HEK293 (cell line): ENCODE measurements around the gene LRRC75A.
A peak's percentile ranks its signal among the peaks of the same experiment; 100 is the strongest.

Experiments
- CTCF ChIA-PET: fragments of 350-600 bp; formaldehyde crosslinking; extraction: SDS; loops from one replicate; lab custom pipeline; 2021; ENCODE audit warnings: antibody characterized with exemption; lab: Yijun Ruan, JAX
- POLR2A ChIA-PET: fragments of 300-600 bp; formaldehyde crosslinking; extraction: SDS; loops from one replicate; lab custom pipeline; 2020; ENCODE audit warnings: antibody characterized with exemption, inconsistent platforms; lab: Yijun Ruan, JAX
- H3K27ac ChIP-seq: fragments of 200-500 bp; sonication (Bioruptor generic); 2 replicates; pipeline ENCODE4 v1.5.1; 2014; ENCODE audit warnings: low read depth, low read length, control low read depth, inconsistent platforms; ENCODE audit errors: extremely low read depth
- H3K36me3 ChIP-seq, 2 experiments: fragments of 200-500 bp in 1 of 2; sonication (Bioruptor generic) in 1 of 2; 1 replicate in 1 of 2; 2 replicates in 1 of 2; pipeline ENCODE4 v1.5.1; 2014 to 2017; ENCODE audit warnings: inconsistent platforms in 2 of 2, low read length in 2 of 2; ENCODE audit not compliant: control insufficient read depth in 2 of 2, insufficient read depth in 1 of 2
- H3K4me1 ChIP-seq: fragments of 200-500 bp; sonication (Bioruptor generic); 2 replicates; pipeline ENCODE4 v1.5.1; 2014; ENCODE audit warnings: mild to moderate bottlenecking, low read length, inconsistent platforms; ENCODE audit not compliant: control insufficient read depth, insufficient read depth
- H3K4me3 ChIP-seq: 2 replicates; pipeline ENCODE4 v1.5.1; 2011; ENCODE audit warnings: low read depth, mild to moderate bottlenecking, control low read depth, low read length, moderate library complexity
- H3K9me3 ChIP-seq: fragments of 200-500 bp; sonication (Bioruptor generic); 2 replicates; pipeline ENCODE4 v1.5.1; 2014; ENCODE audit warnings: low read depth, low read length, inconsistent platforms; ENCODE audit not compliant: control insufficient read depth, insufficient read depth
- BCL11A ChIP-seq: fragments of 450-650 bp; formaldehyde crosslinking; IDR thresholded peaks from 2 replicates; pipeline ENCODE4 v1.5.1; 2016; ENCODE audit warnings: low read depth, missing biosample characterization, missing genetic modification characterization
- GLI4 ChIP-seq: fragments of 450-650 bp; formaldehyde crosslinking; IDR thresholded peaks from 2 replicates; pipeline ENCODE4 v1.5.1; 2016; ENCODE audit warnings: missing biosample characterization, missing genetic modification characterization
- SALL2 ChIP-seq: fragments of 450-650 bp; formaldehyde crosslinking; IDR thresholded peaks from 2 replicates; pipeline ENCODE4 v1.5.0; 2017; ENCODE audit warnings: missing biosample characterization, mild to moderate bottlenecking, missing genetic modification characterization, borderline replicate concordance
- ZBTB17 ChIP-seq: fragments of 450-650 bp; formaldehyde crosslinking; IDR thresholded peaks from 2 replicates; pipeline ENCODE4 v1.5.1; 2016; ENCODE audit warnings: missing biosample characterization, missing genetic modification characterization
- ZNF112 ChIP-seq: fragments of 450-650 bp; formaldehyde crosslinking; IDR thresholded peaks from 2 replicates; pipeline ENCODE4 v1.5.0; 2017; ENCODE audit warnings: missing biosample characterization, missing genetic modification characterization
- ZNF133 ChIP-seq: fragments of 450-650 bp; formaldehyde crosslinking; IDR thresholded peaks from 2 replicates; pipeline ENCODE4 v1.5.1; 2016; ENCODE audit warnings: missing biosample characterization, missing genetic modification characterization
- ZNF174 ChIP-seq: fragments of 450-650 bp; formaldehyde crosslinking; IDR thresholded peaks from 2 replicates; pipeline ENCODE4 v1.5.0; 2017; ENCODE audit warnings: missing biosample characterization, mild to moderate bottlenecking, missing genetic modification characterization
- ZNF2 ChIP-seq: fragments of 450-650 bp; formaldehyde crosslinking; IDR thresholded peaks from 2 replicates; pipeline ENCODE4 v1.5.1; 2016; ENCODE audit warnings: missing biosample characterization, missing genetic modification characterization
- ZNF223 ChIP-seq: fragments of 450-650 bp; formaldehyde crosslinking; IDR thresholded peaks from 2 replicates; pipeline ENCODE4 v1.5.1; 2016; ENCODE audit warnings: missing biosample characterization, missing genetic modification characterization
- ZNF394 ChIP-seq: fragments of 450-650 bp; formaldehyde crosslinking; IDR thresholded peaks from 2 replicates; pipeline ENCODE4 v1.5.1; 2016; ENCODE audit warnings: missing biosample characterization, missing genetic modification characterization, mild to moderate bottlenecking, moderate library complexity, borderline replicate concordance
- ZNF514 ChIP-seq: fragments of 450-650 bp; formaldehyde crosslinking; IDR thresholded peaks from 2 replicates; pipeline ENCODE4 v1.5.1; 2016; ENCODE audit warnings: missing biosample characterization, missing genetic modification characterization
- ZNF571 ChIP-seq: fragments of 450-650 bp; formaldehyde crosslinking; IDR thresholded peaks from 2 replicates; pipeline ENCODE4 v1.5.0; 2017; ENCODE audit warnings: missing biosample characterization, missing genetic modification characterization
- ZNF654 ChIP-seq: fragments of 450-650 bp; formaldehyde crosslinking; IDR thresholded peaks from 2 replicates; pipeline ENCODE4 v1.5.1; 2016; ENCODE audit warnings: low read depth, missing biosample characterization, missing genetic modification characterization
- ZNF768 ChIP-seq: fragments of 450-650 bp; formaldehyde crosslinking; IDR thresholded peaks from 2 replicates; pipeline ENCODE4 v1.5.1; 2018; ENCODE audit warnings: missing biosample characterization, mild to moderate bottlenecking, missing genetic modification characterization
- ZNF843 ChIP-seq: fragments of 450-650 bp; formaldehyde crosslinking; IDR thresholded peaks from 2 replicates; pipeline ENCODE4 v1.5.1; 2016; ENCODE audit warnings: missing biosample characterization, missing genetic modification characterization
- TF ChIP-seq, protein P1 (sequence below): fragments of 450-650 bp; formaldehyde crosslinking; conservative IDR thresholded peaks from 2 replicates; pipeline ENCODE4 v1.5.1; 2016; ENCODE audit warnings: low read depth, missing biosample characterization, missing genetic modification characterization
- TF ChIP-seq, protein P2 (sequence below): fragments of 450-650 bp; formaldehyde crosslinking; IDR thresholded peaks from 2 replicates; pipeline ENCODE4 v1.5.1; 2016; ENCODE audit warnings: missing biosample characterization, missing genetic modification characterization, low read depth
- TF ChIP-seq, protein P3 (sequence below): fragments of 450-650 bp; formaldehyde crosslinking; IDR thresholded peaks from 2 replicates; pipeline ENCODE4 v1.5.1; 2016; ENCODE audit warnings: missing biosample characterization, missing genetic modification characterization
- TF ChIP-seq, protein P4 (sequence below): fragments of 450-650 bp; formaldehyde crosslinking; IDR thresholded peaks from 2 replicates; pipeline ENCODE4 v1.5.1; 2016; ENCODE audit warnings: missing biosample characterization, missing genetic modification characterization
- TF ChIP-seq, protein P5 (sequence below): fragments of 450-650 bp; formaldehyde crosslinking; IDR thresholded peaks from 2 replicates; pipeline ENCODE4 v1.5.1; 2016; ENCODE audit warnings: missing biosample characterization, missing genetic modification characterization, borderline replicate concordance

Gene LRRC75A

DNA sequence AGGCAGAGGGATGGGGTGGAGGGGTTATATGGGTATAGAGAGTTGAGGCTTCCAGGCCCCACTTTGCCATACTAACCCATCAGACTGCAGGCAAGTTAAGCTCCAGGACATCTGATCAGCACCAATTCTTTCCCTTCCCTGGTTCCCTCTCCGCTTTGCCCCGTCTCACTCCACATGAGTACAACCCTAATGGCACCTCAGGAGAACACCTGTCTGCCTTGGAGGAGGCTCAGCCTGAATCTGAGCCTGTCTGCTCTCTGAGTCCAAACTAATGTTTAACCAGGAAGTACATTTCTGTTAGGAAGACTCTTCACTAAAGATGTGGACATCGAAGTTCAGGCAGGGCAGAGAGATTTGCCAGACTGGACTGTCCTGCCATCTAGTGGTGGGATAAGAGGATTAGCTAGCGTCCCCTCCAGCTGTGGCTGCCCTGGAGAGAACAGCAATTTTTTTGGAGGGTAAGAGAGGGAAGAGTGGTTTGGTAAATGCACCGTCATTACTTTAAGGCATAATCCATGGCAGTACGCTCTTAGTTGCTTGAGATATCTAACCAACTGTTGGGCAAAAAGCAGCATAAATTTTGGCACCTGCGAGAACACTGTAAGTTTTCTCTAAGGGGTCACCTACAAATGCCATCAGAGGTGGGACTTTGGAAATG lies 29.2 kb upstream of the LRRC75A start:
- H3K4me1 ChIP-seq: peaks cover 3% of the 10 kb centered on the region; the same call in 1 of the 2 replicates
- no peaks in the 10 kb centered on the region for H3K36me3 ChIP-seq
- no peak overlapping the region for H3K27ac ChIP-seq
- no peak overlapping the region for H3K4me3 ChIP-seq
- CTCF ChIA-PET: interaction anchor here (0.6 to 7.6 kb wide), 46 partner anchors 8 to 626 kb away, joined by 3 to 261 read pairs (median 6); partner anchors contain the start of genes CENPV and UBB
- POLR2A ChIA-PET: interaction anchor here (1.0 to 1.5 kb wide), 4 partner anchors 15 to 140 kb away, joined by 4 to 9 read pairs (median 6); partner anchors contain the start of gene UBB
- no peaks in the 10 kb centered on the region for H3K9me3 ChIP-seq
- TF ChIP-seq, protein P1, sequence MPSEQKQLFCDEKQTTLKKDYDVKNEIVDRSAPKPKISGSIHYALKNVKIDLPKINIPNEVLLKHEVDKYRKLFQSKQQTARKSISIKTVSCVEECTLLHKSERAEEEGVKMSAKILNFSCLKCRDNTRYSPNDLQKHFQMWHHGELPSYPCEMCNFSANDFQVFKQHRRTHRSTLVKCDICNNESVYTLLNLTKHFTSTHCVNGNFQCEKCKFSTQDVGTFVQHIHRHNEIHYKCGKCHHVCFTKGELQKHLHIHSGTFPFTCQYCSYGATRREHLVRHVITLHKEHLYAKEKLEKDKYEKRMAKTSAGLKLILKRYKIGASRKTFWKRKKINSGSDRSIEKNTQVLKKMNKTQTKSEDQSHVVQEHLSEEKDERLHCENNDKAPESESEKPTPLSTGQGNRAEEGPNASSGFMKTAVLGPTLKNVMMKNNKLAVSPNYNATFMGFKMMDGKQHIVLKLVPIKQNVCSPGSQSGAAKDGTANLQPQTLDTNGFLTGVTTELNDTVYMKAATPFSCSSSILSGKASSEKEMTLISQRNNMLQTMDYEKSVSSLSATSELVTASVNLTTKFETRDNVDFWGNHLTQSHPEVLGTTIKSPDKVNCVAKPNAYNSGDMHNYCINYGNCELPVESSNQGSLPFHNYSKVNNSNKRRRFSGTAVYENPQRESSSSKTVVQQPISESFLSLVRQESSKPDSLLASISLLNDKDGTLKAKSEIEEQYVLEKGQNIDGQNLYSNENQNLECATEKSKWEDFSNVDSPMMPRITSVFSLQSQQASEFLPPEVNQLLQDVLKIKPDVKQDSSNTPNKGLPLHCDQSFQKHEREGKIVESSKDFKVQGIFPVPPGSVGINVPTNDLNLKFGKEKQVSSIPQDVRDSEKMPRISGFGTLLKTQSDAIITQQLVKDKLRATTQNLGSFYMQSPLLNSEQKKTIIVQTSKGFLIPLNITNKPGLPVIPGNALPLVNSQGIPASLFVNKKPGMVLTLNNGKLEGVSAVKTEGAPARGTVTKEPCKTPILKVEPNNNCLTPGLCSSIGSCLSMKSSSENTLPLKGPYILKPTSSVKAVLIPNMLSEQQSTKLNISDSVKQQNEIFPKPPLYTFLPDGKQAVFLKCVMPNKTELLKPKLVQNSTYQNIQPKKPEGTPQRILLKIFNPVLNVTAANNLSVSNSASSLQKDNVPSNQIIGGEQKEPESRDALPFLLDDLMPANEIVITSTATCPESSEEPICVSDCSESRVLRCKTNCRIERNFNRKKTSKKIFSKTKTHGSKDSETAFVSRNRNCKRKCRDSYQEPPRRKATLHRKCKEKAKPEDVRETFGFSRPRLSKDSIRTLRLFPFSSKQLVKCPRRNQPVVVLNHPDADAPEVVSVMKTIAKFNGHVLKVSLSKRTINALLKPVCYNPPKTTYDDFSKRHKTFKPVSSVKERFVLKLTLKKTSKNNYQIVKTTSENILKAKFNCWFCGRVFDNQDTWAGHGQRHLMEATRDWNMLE (tag by site-specific recombination): no peak
- TF ChIP-seq SALL2 (tag by site-specific recombination) (no peak), BCL11A (tag by site-specific recombination) (no peak), GLI4 (tag by site-specific recombination) (no peak), ZNF514 (tag by site-specific recombination) (no peak), ZNF394 (tag by site-specific recombination) (no peak), ZNF112 (tag by site-specific recombination) (no peak), ZNF654 (peak; percentile 98), ZNF843 (tag by site-specific recombination) (no peak), ZNF174 (tag by site-specific recombination) (no peak), ZNF133 (no peak), ZBTB17 (tag by site-specific recombination) (peak; percentile 65; the same call in 1 of the 2 replicates), ZNF571 (tag by site-specific recombination) (no peak), ZNF223 (tag by site-specific recombination) (no peak), ZNF2 (peak; percentile 89), ZNF768 (tag by site-specific recombination) (no peak)
- TF ChIP-seq, protein P2, sequence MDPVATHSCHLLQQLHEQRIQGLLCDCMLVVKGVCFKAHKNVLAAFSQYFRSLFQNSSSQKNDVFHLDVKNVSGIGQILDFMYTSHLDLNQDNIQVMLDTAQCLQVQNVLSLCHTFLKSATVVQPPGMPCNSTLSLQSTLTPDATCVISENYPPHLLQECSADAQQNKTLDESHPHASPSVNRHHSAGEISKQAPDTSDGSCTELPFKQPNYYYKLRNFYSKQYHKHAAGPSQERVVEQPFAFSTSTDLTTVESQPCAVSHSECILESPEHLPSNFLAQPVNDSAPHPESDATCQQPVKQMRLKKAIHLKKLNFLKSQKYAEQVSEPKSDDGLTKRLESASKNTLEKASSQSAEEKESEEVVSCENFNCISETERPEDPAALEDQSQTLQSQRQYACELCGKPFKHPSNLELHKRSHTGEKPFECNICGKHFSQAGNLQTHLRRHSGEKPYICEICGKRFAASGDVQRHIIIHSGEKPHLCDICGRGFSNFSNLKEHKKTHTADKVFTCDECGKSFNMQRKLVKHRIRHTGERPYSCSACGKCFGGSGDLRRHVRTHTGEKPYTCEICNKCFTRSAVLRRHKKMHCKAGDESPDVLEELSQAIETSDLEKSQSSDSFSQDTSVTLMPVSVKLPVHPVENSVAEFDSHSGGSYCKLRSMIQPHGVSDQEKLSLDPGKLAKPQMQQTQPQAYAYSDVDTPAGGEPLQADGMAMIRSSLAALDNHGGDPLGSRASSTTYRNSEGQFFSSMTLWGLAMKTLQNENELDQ: no peak
- TF ChIP-seq, protein P3, sequence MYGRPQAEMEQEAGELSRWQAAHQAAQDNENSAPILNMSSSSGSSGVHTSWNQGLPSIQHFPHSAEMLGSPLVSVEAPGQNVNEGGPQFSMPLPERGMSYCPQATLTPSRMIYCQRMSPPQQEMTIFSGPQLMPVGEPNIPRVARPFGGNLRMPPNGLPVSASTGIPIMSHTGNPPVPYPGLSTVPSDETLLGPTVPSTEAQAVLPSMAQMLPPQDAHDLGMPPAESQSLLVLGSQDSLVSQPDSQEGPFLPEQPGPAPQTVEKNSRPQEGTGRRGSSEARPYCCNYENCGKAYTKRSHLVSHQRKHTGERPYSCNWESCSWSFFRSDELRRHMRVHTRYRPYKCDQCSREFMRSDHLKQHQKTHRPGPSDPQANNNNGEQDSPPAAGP (tag by site-specific recombination): no peak
- TF ChIP-seq, protein P4, sequence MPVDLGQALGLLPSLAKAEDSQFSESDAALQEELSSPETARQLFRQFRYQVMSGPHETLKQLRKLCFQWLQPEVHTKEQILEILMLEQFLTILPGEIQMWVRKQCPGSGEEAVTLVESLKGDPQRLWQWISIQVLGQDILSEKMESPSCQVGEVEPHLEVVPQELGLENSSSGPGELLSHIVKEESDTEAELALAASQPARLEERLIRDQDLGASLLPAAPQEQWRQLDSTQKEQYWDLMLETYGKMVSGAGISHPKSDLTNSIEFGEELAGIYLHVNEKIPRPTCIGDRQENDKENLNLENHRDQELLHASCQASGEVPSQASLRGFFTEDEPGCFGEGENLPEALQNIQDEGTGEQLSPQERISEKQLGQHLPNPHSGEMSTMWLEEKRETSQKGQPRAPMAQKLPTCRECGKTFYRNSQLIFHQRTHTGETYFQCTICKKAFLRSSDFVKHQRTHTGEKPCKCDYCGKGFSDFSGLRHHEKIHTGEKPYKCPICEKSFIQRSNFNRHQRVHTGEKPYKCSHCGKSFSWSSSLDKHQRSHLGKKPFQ (tag by site-specific recombination): no peak
- TF ChIP-seq, protein P5, sequence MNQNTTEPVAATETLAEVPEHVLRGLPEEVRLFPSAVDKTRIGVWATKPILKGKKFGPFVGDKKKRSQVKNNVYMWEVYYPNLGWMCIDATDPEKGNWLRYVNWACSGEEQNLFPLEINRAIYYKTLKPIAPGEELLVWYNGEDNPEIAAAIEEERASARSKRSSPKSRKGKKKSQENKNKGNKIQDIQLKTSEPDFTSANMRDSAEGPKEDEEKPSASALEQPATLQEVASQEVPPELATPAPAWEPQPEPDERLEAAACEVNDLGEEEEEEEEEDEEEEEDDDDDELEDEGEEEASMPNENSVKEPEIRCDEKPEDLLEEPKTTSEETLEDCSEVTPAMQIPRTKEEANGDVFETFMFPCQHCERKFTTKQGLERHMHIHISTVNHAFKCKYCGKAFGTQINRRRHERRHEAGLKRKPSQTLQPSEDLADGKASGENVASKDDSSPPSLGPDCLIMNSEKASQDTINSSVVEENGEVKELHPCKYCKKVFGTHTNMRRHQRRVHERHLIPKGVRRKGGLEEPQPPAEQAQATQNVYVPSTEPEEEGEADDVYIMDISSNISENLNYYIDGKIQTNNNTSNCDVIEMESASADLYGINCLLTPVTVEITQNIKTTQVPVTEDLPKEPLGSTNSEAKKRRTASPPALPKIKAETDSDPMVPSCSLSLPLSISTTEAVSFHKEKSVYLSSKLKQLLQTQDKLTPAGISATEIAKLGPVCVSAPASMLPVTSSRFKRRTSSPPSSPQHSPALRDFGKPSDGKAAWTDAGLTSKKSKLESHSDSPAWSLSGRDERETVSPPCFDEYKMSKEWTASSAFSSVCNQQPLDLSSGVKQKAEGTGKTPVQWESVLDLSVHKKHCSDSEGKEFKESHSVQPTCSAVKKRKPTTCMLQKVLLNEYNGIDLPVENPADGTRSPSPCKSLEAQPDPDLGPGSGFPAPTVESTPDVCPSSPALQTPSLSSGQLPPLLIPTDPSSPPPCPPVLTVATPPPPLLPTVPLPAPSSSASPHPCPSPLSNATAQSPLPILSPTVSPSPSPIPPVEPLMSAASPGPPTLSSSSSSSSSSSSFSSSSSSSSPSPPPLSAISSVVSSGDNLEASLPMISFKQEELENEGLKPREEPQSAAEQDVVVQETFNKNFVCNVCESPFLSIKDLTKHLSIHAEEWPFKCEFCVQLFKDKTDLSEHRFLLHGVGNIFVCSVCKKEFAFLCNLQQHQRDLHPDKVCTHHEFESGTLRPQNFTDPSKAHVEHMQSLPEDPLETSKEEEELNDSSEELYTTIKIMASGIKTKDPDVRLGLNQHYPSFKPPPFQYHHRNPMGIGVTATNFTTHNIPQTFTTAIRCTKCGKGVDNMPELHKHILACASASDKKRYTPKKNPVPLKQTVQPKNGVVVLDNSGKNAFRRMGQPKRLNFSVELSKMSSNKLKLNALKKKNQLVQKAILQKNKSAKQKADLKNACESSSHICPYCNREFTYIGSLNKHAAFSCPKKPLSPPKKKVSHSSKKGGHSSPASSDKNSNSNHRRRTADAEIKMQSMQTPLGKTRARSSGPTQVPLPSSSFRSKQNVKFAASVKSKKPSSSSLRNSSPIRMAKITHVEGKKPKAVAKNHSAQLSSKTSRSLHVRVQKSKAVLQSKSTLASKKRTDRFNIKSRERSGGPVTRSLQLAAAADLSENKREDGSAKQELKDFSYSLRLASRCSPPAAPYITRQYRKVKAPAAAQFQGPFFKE (tag by site-specific recombination): no peak
